Measurements from ENCODE around the gene ATP11A.

ATP11A gene

GRCh38 chr13:112696001-112696868 is 6.4 kb downstream of the ATP11A start:
- H3K4me3 Mint-ChIP-seq: no peak overlapping the region
- H3K36me3 Mint-ChIP-seq: peaks cover 24% of the 10 kb centered on the region
- H3K9me3 Mint-ChIP-seq: no peaks in the 10 kb centered on the region
- peaks cover 35% of the 10 kb centered on the region for H3K4me1 Mint-ChIP-seq
- no peaks in the 10 kb centered on the region for H3K27me3 Mint-ChIP-seq
- no peak overlapping the region for H3K27ac Mint-ChIP-seq
- no peak for ATAC-seq

GRCh38 chr13:112696869-112697465 is 7.1 kb downstream of the ATP11A start:
- Mint-ChIP-seq H3K36me3 (peaks cover 25% of the 10 kb centered on the region), H3K27me3 (no peaks in the 10 kb centered on the region), H3K4me1 (peaks cover 28% of the 10 kb centered on the region), H3K27ac (no peak overlapping the region), H3K9me3 (no peaks in the 10 kb centered on the region), H3K4me3 (no peak overlapping the region)
- no peak for ATAC-seq

- Mint-ChIP-seq H3K4me3 (no peak overlapping the region), H3K9me3 (no peaks in the 10 kb centered on the region), H3K27me3 (no peaks in the 10 kb centered on the region), H3K27ac (no peak overlapping the region), H3K36me3 (peaks cover 33% of the 10 kb centered on the region), H3K4me1 (peaks cover 17% of the 10 kb centered on the region)
- no peak for ATAC-seq
Measured at GRCh38 chr13:112697756-112698655, 8.2 kb downstream of the ATP11A start.

- no peaks in the 10 kb centered on the region for H3K27me3 Mint-ChIP-seq
- H3K4me3 Mint-ChIP-seq: no peak overlapping the region
- H3K27ac Mint-ChIP-seq: no peak overlapping the region
- H3K9me3 Mint-ChIP-seq: no peaks in the 10 kb centered on the region
- H3K36me3 Mint-ChIP-seq: peaks cover 46% of the 10 kb centered on the region
- ATAC-seq: no peak
- peaks cover 11% of the 10 kb centered on the region for H3K4me1 Mint-ChIP-seq
Measured at GRCh38 chr13:112699322-112699918, 9.6 kb downstream of the ATP11A start.

GRCh38 chr13:112700291-112701060 is 10.6 kb downstream of the ATP11A start:
- Mint-ChIP-seq H3K27me3 (no peaks in the 10 kb centered on the region), H3K4me1 (peaks cover 12% of the 10 kb centered on the region), H3K27ac (no peak overlapping the region)

GRCh38 chr13:112702341-112702985 is 12.6 kb downstream of the ATP11A start:
- Mint-ChIP-seq H3K9me3 (no peaks in the 10 kb centered on the region), H3K36me3 (peaks cover 43% of the 10 kb centered on the region), H3K4me1 (peaks cover 8% of the 10 kb centered on the region), H3K27me3 (no peaks in the 10 kb centered on the region), H3K4me3 (no peak overlapping the region), H3K27ac (no peak overlapping the region)
- ATAC-seq: no peak

More at GRCh38 chr13:112700291-112701060, 10.6 kb downstream of the ATP11A start:
- no peak for ATAC-seq
- H3K4me3 Mint-ChIP-seq: no peak overlapping the region
- no peaks in the 10 kb centered on the region for H3K9me3 Mint-ChIP-seq
- H3K36me3 Mint-ChIP-seq: peaks cover 50% of the 10 kb centered on the region

- no peak overlapping the region for H3K27ac Mint-ChIP-seq
- no peak for ATAC-seq
- H3K36me3 Mint-ChIP-seq: peaks cover 42% of the 10 kb centered on the region
- H3K4me1 Mint-ChIP-seq: peaks cover 8% of the 10 kb centered on the region
- H3K4me3 Mint-ChIP-seq: no peak overlapping the region
- H3K27me3 Mint-ChIP-seq: no peaks in the 10 kb centered on the region
- H3K9me3 Mint-ChIP-seq: no peaks in the 10 kb centered on the region
Measured at GRCh38 chr13:112702986-112703379, 13.1 kb downstream of the ATP11A start.

- Mint-ChIP-seq H3K27me3 (no peaks in the 10 kb centered on the region), H3K36me3 (peaks cover 41% of the 10 kb centered on the region), H3K27ac (no peak overlapping the region), H3K4me1 (peaks cover 8% of the 10 kb centered on the region), H3K4me3 (no peak overlapping the region), H3K9me3 (no peaks in the 10 kb centered on the region)
- ATAC-seq: no peak
Measured at GRCh38 chr13:112703449-112704284, 13.8 kb downstream of the ATP11A start.

GRCh38 chr13:112704308-112705145 is 14.7 kb downstream of the ATP11A start:
- H3K9me3 Mint-ChIP-seq: no peaks in the 10 kb centered on the region
- no peaks in the 10 kb centered on the region for H3K27me3 Mint-ChIP-seq
- H3K36me3 Mint-ChIP-seq: peaks cover 41% of the 10 kb centered on the region
- ATAC-seq: no peak
- no peak overlapping the region for H3K4me3 Mint-ChIP-seq
- no peak overlapping the region for H3K27ac Mint-ChIP-seq
- H3K4me1 Mint-ChIP-seq: peaks cover 9% of the 10 kb centered on the region

- Mint-ChIP-seq H3K9me3 (no peaks in the 10 kb centered on the region), H3K36me3 (peaks cover 41% of the 10 kb centered on the region), H3K4me3 (no peak overlapping the region), H3K27ac (no peak overlapping the region), H3K4me1 (peaks cover 14% of the 10 kb centered on the region), H3K27me3 (no peaks in the 10 kb centered on the region)
- ATAC-seq: no peak
Measured at GRCh38 chr13:112705286-112705685, 15.4 kb downstream of the ATP11A start.

- no peak for ATAC-seq
- peaks cover 16% of the 10 kb centered on the region for H3K4me1 Mint-ChIP-seq
- no peaks in the 10 kb centered on the region for H3K9me3 Mint-ChIP-seq
- H3K36me3 Mint-ChIP-seq: peaks cover 33% of the 10 kb centered on the region
- H3K4me3 Mint-ChIP-seq: no peak overlapping the region
- no peaks in the 10 kb centered on the region for H3K27me3 Mint-ChIP-seq
- H3K27ac Mint-ChIP-seq: no peak overlapping the region
Measured at GRCh38 chr13:112706171-112706570, 16.3 kb downstream of the ATP11A start.

GRCh38 chr13:112708560-112709240 is 18.9 kb downstream of the ATP11A start:
- Mint-ChIP-seq H3K27me3 (no peaks in the 10 kb centered on the region), H3K4me3 (no peak overlapping the region), H3K27ac (no peak overlapping the region), H3K4me1 (peaks cover 32% of the 10 kb centered on the region), H3K9me3 (no peaks in the 10 kb centered on the region), H3K36me3 (peaks cover 18% of the 10 kb centered on the region)
- no peak for ATAC-seq

Measured in stimulated activated memory B cell treated with anti-CD40 and anti-IgM and Interleukin-4, amounts not matched to agents 10 μg/mL and 1 μg/mL and 100 μg/mL, for 72 hours (primary cell).